ENCODE results near the gene KATNBL1. TPM values are rescaled to one million over a fixed set of nuclear protein-coding genes. Genes with fewer than 3 reads are reported as not detected.

The KATNBL1 gene, protein sequence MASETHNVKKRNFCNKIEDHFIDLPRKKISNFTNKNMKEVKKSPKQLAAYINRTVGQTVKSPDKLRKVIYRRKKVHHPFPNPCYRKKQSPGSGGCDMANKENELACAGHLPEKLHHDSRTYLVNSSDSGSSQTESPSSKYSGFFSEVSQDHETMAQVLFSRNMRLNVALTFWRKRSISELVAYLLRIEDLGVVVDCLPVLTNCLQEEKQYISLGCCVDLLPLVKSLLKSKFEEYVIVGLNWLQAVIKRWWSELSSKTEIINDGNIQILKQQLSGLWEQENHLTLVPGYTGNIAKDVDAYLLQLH
- 100 to 1,000 TPM in 1 of 5 donors, 10 to 100 TPM in 4; 53.0 to 105 (median 84.9) TPM for total RNA-seq
- 10 to 100 TPM; 19.4 to 19.7 (median 19.5) TPM for polyA plus RNA-seq
- long read RNA-seq, donor 1, partial matches to known transcripts: 0 of 4 reads
- long read RNA-seq, donor 1, other reads (novel, unspliced or antisense): 0 of 4 reads
- long read RNA-seq, donor 2, partial matches to known transcripts: 6 of 13 reads
- long read RNA-seq, donor 2, other reads (novel, unspliced or antisense): 0 of 13 reads
- long read RNA-seq, donor 3, transcript KATNBL1-201 (10 exons, 2,723 nt): major isoform, 5 of 17 reads
- long read RNA-seq, donor 3, partial matches to known transcripts: 8 of 17 reads
- long read RNA-seq, donor 3, other reads (novel, unspliced or antisense): 0 of 17 reads
- long read RNA-seq, donor 4, partial matches to known transcripts: 0 of 1 reads
- long read RNA-seq, donor 4, other reads (novel, unspliced or antisense): 0 of 1 reads
- long read RNA-seq, donor 5, transcript KATNBL1-201 (10 exons, 2,723 nt): major isoform, 12 of 13 reads
- long read RNA-seq, donor 5, partial matches to known transcripts: 0 of 13 reads
- long read RNA-seq, donor 5, other reads (novel, unspliced or antisense): 0 of 13 reads
- long read RNA-seq, donor 6, transcript KATNBL1-214 (5 exons, 924 nt): minor isoform, 6 of 306 reads
- long read RNA-seq, donor 6, transcript KATNBL1-201 (10 exons, 2,723 nt): major isoform, 13 of 306 reads
- long read RNA-seq, donor 6, partial matches to known transcripts: 92 of 306 reads
- long read RNA-seq, donor 6, other reads (novel, unspliced or antisense): 187 of 306 reads
- long read RNA-seq, donor 7, transcript KATNBL1-201 (10 exons, 2,723 nt): major isoform, 6 of 8 reads
- long read RNA-seq, donor 7, partial matches to known transcripts: 0 of 8 reads
- long read RNA-seq, donor 7, other reads (novel, unspliced or antisense): 0 of 8 reads
- long read RNA-seq, donor 8, transcript KATNBL1-205 (2 exons, 739 nt): major isoform, 9 of 19 reads
- long read RNA-seq, donor 8, transcript KATNBL1-201 (10 exons, 2,723 nt): minor isoform, 6 of 19 reads
- long read RNA-seq, donor 8, partial matches to known transcripts: 0 of 19 reads
- long read RNA-seq, donor 8, other reads (novel, unspliced or antisense): 0 of 19 reads
- long read RNA-seq, donor 9, partial matches to known transcripts: 0 of 6 reads
- long read RNA-seq, donor 9, other reads (novel, unspliced or antisense): 0 of 6 reads
- long read RNA-seq, donor 10, partial matches to known transcripts: 0 of 7 reads
- long read RNA-seq, donor 10, other reads (novel, unspliced or antisense): 0 of 7 reads

- 0 to 1% (median 1%) methylated on average over 20 to 81 of the region's 81 CpGs for WGBS, 5 donors
- Histone ChIP-seq H3K36me3 (peaks cover 0 to 16% (median 5%) of the 10 kb centered on the region in 4 donors), H3K27me3 (no peaks in the 10 kb centered on the region), H3K27ac (peak within 1 kb of the TSS; percentile 85 to 96 (median 93)), H3K9me3 (no peaks in the 10 kb centered on the region), H3K4me1 (peaks cover 6 to 24% (median 15%) of the 10 kb centered on the region in 4 donors), H3K4me3 (peak within 1 kb of the TSS; percentile 57 to 72 (median 65))
- DNase-seq: peak; percentile 97 to 98
- intact Hi-C loops (cut with DNase I; ENCODE audit: low total_unique reads): loop anchor here (2.0 to 5.0 kb wide), 2 partner anchors 107 to 149 kb away; partner anchors contain the start of genes EMC7 and PGBD4
- TF ChIP-seq, protein P1, sequence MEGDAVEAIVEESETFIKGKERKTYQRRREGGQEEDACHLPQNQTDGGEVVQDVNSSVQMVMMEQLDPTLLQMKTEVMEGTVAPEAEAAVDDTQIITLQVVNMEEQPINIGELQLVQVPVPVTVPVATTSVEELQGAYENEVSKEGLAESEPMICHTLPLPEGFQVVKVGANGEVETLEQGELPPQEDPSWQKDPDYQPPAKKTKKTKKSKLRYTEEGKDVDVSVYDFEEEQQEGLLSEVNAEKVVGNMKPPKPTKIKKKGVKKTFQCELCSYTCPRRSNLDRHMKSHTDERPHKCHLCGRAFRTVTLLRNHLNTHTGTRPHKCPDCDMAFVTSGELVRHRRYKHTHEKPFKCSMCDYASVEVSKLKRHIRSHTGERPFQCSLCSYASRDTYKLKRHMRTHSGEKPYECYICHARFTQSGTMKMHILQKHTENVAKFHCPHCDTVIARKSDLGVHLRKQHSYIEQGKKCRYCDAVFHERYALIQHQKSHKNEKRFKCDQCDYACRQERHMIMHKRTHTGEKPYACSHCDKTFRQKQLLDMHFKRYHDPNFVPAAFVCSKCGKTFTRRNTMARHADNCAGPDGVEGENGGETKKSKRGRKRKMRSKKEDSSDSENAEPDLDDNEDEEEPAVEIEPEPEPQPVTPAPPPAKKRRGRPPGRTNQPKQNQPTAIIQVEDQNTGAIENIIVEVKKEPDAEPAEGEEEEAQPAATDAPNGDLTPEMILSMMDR (IDR thresholded peaks at IDR 0.05): peak in 6 of 7 experiments; percentile 61 to 97 (median 92)
- TF ChIP-seq POLR2AphosphoS5 (IDR thresholded peaks at IDR 0.05) (peak; percentile 65 to 84 (median 69)), POLR2A (IDR thresholded peaks at IDR 0.05) (peak in 1 of 4 donors; percentile 24), EP300 (IDR thresholded peaks at IDR 0.05) (no peak)
Observed at GRCh38 chr15:34209421-34210282, at the start of gene KATNBL1. TSS of gene KATNBL1 (minus strand) at chr15:34210096. CDS start at chr15:34163676, 46,420 bp downstream.

- H3K27me3 ChIP-seq: no peaks in the 10 kb centered on the region
- H3K9me3 ChIP-seq: no peaks in the 10 kb centered on the region
- H3K27ac ChIP-seq: no peak overlapping the region
- DNase-seq: no peak
- H3K4me3 ChIP-seq: no peak overlapping the region
- WGBS, 5 donors: 81 to 86% (median 83%) methylated on average over 3 of the region's 3 CpGs
- no peaks in the 10 kb centered on the region for H3K4me1 ChIP-seq
- intact Hi-C loops (cut with DNase I; ENCODE audit: low total_unique reads): no loop called here
- TF ChIP-seq EP300 (IDR thresholded peaks at IDR 0.05): no peak
- TF ChIP-seq, protein P1 (IDR thresholded peaks at IDR 0.05): no peak
- peaks cover 0 to 53% (median 47%) of the 10 kb centered on the region in 4 donors for H3K36me3 ChIP-seq
Observed at GRCh38 chr15:34259566-34259965, 49.7 kb upstream of the KATNBL1 start.

GRCh38 chr15:34258151-34258550 lies 48.3 kb upstream of the KATNBL1 start:
- Histone ChIP-seq H3K9me3 (no peaks in the 10 kb centered on the region), H3K27me3 (no peaks in the 10 kb centered on the region), H3K36me3 (peaks cover 7 to 68% (median 61%) of the 10 kb centered on the region in 4 donors), H3K27ac (no peak overlapping the region), H3K4me1 (no peaks in the 10 kb centered on the region), H3K4me3 (no peak overlapping the region)
- WGBS, 5 donors: 86 to 92% (median 90%) methylated on average over 2 of the region's 2 CpGs
- no peak for TF ChIP-seq EP300 (IDR thresholded peaks at IDR 0.05)
- TF ChIP-seq, protein P1 (IDR thresholded peaks at IDR 0.05): no peak
- TF ChIP-seq POLR2AphosphoS5 (IDR thresholded peaks at IDR 0.05): no peak
- intact Hi-C loops (cut with DNase I; ENCODE audit: low total_unique reads): no loop called here
- DNase-seq: no peak

All from stomach (tissue), 19 donors.